ENCODE results near the gene EDN2. TPM values are rescaled to one million over a fixed set of nuclear protein-coding genes. Genes with fewer than 3 reads are reported as not detected.
A peak's percentile ranks its signal among the peaks of the same experiment; 100 is the strongest.

EDN2 gene
- total and polyA plus RNA-seq, 4 donors = 0.10 to 0.13 TPM; not detected in 2

DNA sequence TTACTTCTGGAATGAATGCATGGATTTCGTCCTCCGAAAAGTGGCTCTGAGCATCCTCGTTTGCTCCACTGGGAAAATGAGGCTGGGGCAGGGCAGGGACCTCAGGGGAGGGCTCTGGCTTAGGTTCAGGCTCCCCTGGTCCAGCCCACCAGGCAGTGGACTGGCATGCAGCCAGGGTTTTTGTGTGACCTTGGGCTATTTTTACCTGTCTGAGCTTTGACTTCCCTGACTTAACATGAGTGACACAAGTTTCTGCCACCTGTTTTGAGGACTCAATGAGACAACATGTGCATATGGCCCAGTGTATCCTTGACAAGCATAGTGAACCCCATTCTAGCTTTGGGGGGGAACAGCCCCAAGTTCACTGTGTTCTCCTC lies 32.6 kb upstream of the EDN2 start:
- Histone ChIP-seq H3K4me3 (ENCODE audit: low read depth in 1 of 3, low read length in 3 of 3) (no peak overlapping the region), H3K36me3 (ENCODE audit: control insufficient read depth in 4 of 4, insufficient read depth in 3 of 4, low read depth in 1 of 4, low read length in 3 of 4) (no peaks in the 10 kb centered on the region), H3K27me3 (ENCODE audit: control insufficient read depth in 4 of 4, insufficient read depth in 4 of 4, low read length in 3 of 4) (no peaks in the 10 kb centered on the region), H3K9me3 (ENCODE audit: control insufficient read depth in 4 of 4, low read length in 3 of 4) (no peaks in the 10 kb centered on the region), H3K27ac (ENCODE audit: low read depth in 1 of 2, low read length in 2 of 2) (no peak overlapping the region), H3K9ac (ENCODE audit: low read depth in 1 of 2, low read length in 2 of 2) (no peak overlapping the region), H3K4me1 (ENCODE audit: control insufficient read depth in 4 of 4, insufficient read depth in 4 of 4, low read length in 3 of 4) (peaks cover 0 to 11% (median 8%) of the 10 kb centered on the region in 4 donors)
- peak; percentile 45 for DNase-seq (ENCODE audit: low spot score)
- WGBS = 86% methylated on average over 3 of the region's 3 CpGs
- TF ChIP-seq, protein P1, sequence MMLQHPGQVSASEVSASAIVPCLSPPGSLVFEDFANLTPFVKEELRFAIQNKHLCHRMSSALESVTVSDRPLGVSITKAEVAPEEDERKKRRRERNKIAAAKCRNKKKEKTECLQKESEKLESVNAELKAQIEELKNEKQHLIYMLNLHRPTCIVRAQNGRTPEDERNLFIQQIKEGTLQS (IDR thresholded peaks at IDR 0.05) = no peak
- TF ChIP-seq SP1 (IDR thresholded peaks at IDR 0.05) (no peak), EGR1 (IDR thresholded peaks at IDR 0.05; ENCODE audit: low read depth in 2 of 2) (no peak), GABPA (IDR thresholded peaks at IDR 0.05 in 1 of 2, conservative IDR thresholded peaks at IDR 0.05 in 1 of 2) (no peak), FOXA1 (IDR thresholded peaks at IDR 0.05) (no peak), RAD21 (IDR thresholded peaks at IDR 0.05) (no peak), RXRA (IDR thresholded peaks at IDR 0.05) (no peak), HNF4A (conservative IDR thresholded peaks at IDR 0.05) (no peak), TAF1 (conservative IDR thresholded peaks at IDR 0.05) (no peak), NR2F2 (IDR thresholded peaks at IDR 0.05) (no peak)
- TF ChIP-seq, protein P2, sequence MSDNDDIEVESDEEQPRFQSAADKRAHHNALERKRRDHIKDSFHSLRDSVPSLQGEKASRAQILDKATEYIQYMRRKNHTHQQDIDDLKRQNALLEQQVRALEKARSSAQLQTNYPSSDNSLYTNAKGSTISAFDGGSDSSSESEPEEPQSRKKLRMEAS (IDR thresholded peaks at IDR 0.05) = no peak
- TF ChIP-seq, protein P3, sequence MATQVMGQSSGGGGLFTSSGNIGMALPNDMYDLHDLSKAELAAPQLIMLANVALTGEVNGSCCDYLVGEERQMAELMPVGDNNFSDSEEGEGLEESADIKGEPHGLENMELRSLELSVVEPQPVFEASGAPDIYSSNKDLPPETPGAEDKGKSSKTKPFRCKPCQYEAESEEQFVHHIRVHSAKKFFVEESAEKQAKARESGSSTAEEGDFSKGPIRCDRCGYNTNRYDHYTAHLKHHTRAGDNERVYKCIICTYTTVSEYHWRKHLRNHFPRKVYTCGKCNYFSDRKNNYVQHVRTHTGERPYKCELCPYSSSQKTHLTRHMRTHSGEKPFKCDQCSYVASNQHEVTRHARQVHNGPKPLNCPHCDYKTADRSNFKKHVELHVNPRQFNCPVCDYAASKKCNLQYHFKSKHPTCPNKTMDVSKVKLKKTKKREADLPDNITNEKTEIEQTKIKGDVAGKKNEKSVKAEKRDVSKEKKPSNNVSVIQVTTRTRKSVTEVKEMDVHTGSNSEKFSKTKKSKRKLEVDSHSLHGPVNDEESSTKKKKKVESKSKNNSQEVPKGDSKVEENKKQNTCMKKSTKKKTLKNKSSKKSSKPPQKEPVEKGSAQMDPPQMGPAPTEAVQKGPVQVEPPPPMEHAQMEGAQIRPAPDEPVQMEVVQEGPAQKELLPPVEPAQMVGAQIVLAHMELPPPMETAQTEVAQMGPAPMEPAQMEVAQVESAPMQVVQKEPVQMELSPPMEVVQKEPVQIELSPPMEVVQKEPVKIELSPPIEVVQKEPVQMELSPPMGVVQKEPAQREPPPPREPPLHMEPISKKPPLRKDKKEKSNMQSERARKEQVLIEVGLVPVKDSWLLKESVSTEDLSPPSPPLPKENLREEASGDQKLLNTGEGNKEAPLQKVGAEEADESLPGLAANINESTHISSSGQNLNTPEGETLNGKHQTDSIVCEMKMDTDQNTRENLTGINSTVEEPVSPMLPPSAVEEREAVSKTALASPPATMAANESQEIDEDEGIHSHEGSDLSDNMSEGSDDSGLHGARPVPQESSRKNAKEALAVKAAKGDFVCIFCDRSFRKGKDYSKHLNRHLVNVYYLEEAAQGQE (IDR thresholded peaks at IDR 0.05) = no peak
- TF ChIP-seq, protein P4, sequence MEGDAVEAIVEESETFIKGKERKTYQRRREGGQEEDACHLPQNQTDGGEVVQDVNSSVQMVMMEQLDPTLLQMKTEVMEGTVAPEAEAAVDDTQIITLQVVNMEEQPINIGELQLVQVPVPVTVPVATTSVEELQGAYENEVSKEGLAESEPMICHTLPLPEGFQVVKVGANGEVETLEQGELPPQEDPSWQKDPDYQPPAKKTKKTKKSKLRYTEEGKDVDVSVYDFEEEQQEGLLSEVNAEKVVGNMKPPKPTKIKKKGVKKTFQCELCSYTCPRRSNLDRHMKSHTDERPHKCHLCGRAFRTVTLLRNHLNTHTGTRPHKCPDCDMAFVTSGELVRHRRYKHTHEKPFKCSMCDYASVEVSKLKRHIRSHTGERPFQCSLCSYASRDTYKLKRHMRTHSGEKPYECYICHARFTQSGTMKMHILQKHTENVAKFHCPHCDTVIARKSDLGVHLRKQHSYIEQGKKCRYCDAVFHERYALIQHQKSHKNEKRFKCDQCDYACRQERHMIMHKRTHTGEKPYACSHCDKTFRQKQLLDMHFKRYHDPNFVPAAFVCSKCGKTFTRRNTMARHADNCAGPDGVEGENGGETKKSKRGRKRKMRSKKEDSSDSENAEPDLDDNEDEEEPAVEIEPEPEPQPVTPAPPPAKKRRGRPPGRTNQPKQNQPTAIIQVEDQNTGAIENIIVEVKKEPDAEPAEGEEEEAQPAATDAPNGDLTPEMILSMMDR (IDR thresholded peaks at IDR 0.05; ENCODE audit: low read depth, low read length, missing input control) = no peak
- TF ChIP-seq, protein P5, sequence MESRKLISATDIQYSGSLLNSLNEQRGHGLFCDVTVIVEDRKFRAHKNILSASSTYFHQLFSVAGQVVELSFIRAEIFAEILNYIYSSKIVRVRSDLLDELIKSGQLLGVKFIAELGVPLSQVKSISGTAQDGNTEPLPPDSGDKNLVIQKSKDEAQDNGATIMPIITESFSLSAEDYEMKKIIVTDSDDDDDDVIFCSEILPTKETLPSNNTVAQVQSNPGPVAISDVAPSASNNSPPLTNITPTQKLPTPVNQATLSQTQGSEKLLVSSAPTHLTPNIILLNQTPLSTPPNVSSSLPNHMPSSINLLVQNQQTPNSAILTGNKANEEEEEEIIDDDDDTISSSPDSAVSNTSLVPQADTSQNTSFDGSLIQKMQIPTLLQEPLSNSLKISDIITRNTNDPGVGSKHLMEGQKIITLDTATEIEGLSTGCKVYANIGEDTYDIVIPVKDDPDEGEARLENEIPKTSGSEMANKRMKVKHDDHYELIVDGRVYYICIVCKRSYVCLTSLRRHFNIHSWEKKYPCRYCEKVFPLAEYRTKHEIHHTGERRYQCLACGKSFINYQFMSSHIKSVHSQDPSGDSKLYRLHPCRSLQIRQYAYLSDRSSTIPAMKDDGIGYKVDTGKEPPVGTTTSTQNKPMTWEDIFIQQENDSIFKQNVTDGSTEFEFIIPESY (IDR thresholded peaks at IDR 0.05) = no peak

Data from liver (tissue), 9 donors.